Right lobe of liver (tissue), 6 donors: ENCODE data around the gene POU2F1. TPM values are rescaled to one million over a fixed set of nuclear protein-coding genes. Genes with fewer than 3 reads are reported as not detected.

Experiments
- ATAC-seq, 4 donors: fragments of 200-7000 bp; cut with Tn5 transposase; one replicate each; pipeline ENCODE4 v1.9.1; 2020; ENCODE audit warnings: mild to moderate bottlenecking in 4 of 4, moderate library complexity in 4 of 4
- DNase-seq, 3 donors: peaks; one replicate each; pipeline ENCODE4 v3.0.0-alpha.2; 2020
- H3K27ac ChIP-seq, 3 donors: fragments of 200-600 bp; one replicate each; pipeline ENCODE4 v1.8.0; 2022
- H3K27me3 ChIP-seq, 2 donors: fragments of 200-600 bp; one replicate each; pipeline ENCODE4 v1.8.0; 2022
- H3K36me3 ChIP-seq, 4 donors: fragments of 200-600 bp; sonication (generic) in 1 of 4; one replicate each; pipeline versions ENCODE4 v1.5.1 to v1.8.0; 2017 to 2022; ENCODE audit warnings: control low read depth in 1 of 4
- H3K4me1 ChIP-seq, 4 donors: fragments of 200-600 bp; sonication (generic) in 1 of 4; one replicate each; pipeline versions ENCODE4 v1.5.1 to v1.8.0; 2017 to 2022; ENCODE audit warnings: control low read depth in 1 of 4
- H3K4me3 ChIP-seq, 3 donors: fragments of 200-600 bp; one replicate each; pipeline ENCODE4 v1.8.0; 2022
- H3K9me3 ChIP-seq, 4 donors: fragments of 200-600 bp; sonication (generic) in 1 of 4; one replicate each; pipeline versions ENCODE4 v1.5.1 to v1.8.0; 2017 to 2022; ENCODE audit warnings: control low read depth in 1 of 4
- CTCF ChIP-seq, 4 donors: fragments of 200-600 bp in 3 of 4; fragments of 450-650 bp in 1 of 4; IDR thresholded peaks; one replicate each; pipeline versions ENCODE4 v1.5.1 to v1.8.0; 2016 to 2022; ENCODE audit warnings: antibody characterized with exemption in 4 of 4, mild to moderate bottlenecking in 2 of 4
- POLR2A ChIP-seq: fragments of 450-650 bp; IDR thresholded peaks from one replicate; pipeline ENCODE4 v1.6.1; 2017; ENCODE audit warnings: antibody characterized with exemption, mild to moderate bottlenecking
- WGBS: methylation state at CpG from one replicate; pipeline ENCODE4 v1.1.6; 2018; ENCODE audit warnings: low coverage, low lambda C conversion rate; ENCODE audit not compliant: insufficient coverage; ENCODE audit errors: missing lambda C conversion rate; 5-methylcytosine and 5-hydroxymethylcytosine counted together
- intact Hi-C, 2 donors: fragments of 100-400 bp; cut with DNase I; formaldehyde crosslinking; loops; one replicate each; pipeline versions ENCODE4 v1.11.2 to v1.14.1; 2022
- total RNA-seq, 6 experiments: library from RNA; depleted of rRNA in 2 of 6; stranded (reverse); fragments of >200 nt in 2 of 6; fragmentation: NEBNext Ultra II Directional in 3 of 6; extraction: Animal tissue kit (Norgen Biotek cat#: 25700) in 3 of 6; gene quantifications; one replicate each; pipeline versions ENCODE4 v1.1.0 to v1.2.4, GENCODE V29; 2016 to 2023
- donor health status: DM: no; HTN: yes; CAD: no.
- donor health status: DM: no; HTN: no; CAD: no.
- donor health status: DM: no; HTN: no; CAD: no.
- donor health status: DM: no; HTN: yes; CAD: no.
- donor health status: DM: no; HTN: yes; CAD: no.

Gene POU2F1
- total RNA-seq, 6 experiments from 2014 or later: 4.8 to 10.3 (median 6.2) TPM

- Histone ChIP-seq H3K27ac (no peak overlapping the region), H3K27me3 (no peaks in the 10 kb centered on the region), H3K9me3 (no peaks in the 10 kb centered on the region), H3K4me3 (no peak overlapping the region), H3K36me3 (no peaks in the 10 kb centered on the region), H3K4me1 (no peaks in the 10 kb centered on the region)
- intact Hi-C loops: no loop called here
- no peak for TF ChIP-seq POLR2A
- peak; percentile 36 to 53 (median 44) for TF ChIP-seq CTCF (IDR thresholded peaks at IDR 0.05)
- no peak for DNase-seq
- WGBS: 32% methylated on average over 3 of the region's 3 CpGs
- ATAC-seq: peak; percentile 93 to 96 (median 94)
Observed at GRCh38 chr1:167342846-167343245, 122.2 kb downstream of the POU2F1 start.

- ATAC-seq (no peak), DNase-seq (no peak)
- Histone ChIP-seq H3K4me1 (no peaks in the 10 kb centered on the region), H3K36me3 (no peaks in the 10 kb centered on the region), H3K9me3 (no peaks in the 10 kb centered on the region), H3K27me3 (no peaks in the 10 kb centered on the region), H3K27ac (no peak overlapping the region), H3K4me3 (no peak overlapping the region)
- intact Hi-C loops: no loop called here
- TF ChIP-seq CTCF (IDR thresholded peaks at IDR 0.05) (no peak), POLR2A (no peak)
- 100% methylated on average over 1 of the region's 1 CpG for WGBS
Observed at GRCh38 chr1:167344112-167344511, 123.4 kb downstream of the POU2F1 start.

- no peaks in the 10 kb centered on the region for H3K27me3 ChIP-seq
- no peak overlapping the region for H3K4me3 ChIP-seq
- no peaks in the 10 kb centered on the region for H3K4me1 ChIP-seq
- DNase-seq: no peak
- H3K27ac ChIP-seq: no peak overlapping the region
- intact Hi-C loops: no loop called here
- no peak for TF ChIP-seq POLR2A
- no peaks in the 10 kb centered on the region for H3K9me3 ChIP-seq
- ATAC-seq: peak in 2 of 4 donors; percentile 15 to 37
- no peaks in the 10 kb centered on the region for H3K36me3 ChIP-seq
- 57% methylated on average over 10 of the region's 10 CpGs for WGBS
Observed at GRCh38 chr1:167344615-167345385, 124.1 kb downstream of the POU2F1 start.

GRCh38 chr1:167345386-167345733 is 124.7 kb downstream of the POU2F1 start:
- WGBS: 24% methylated on average over 1 of the region's 1 CpG
- DNase-seq: no peak
- TF ChIP-seq CTCF (IDR thresholded peaks at IDR 0.05) (no peak), POLR2A (no peak)
- ATAC-seq: peak in 3 of 4 donors; percentile 31 to 61 (median 41)
- Histone ChIP-seq H3K9me3 (no peaks in the 10 kb centered on the region), H3K4me1 (no peaks in the 10 kb centered on the region), H3K27ac (no peak overlapping the region), H3K27me3 (no peaks in the 10 kb centered on the region), H3K36me3 (no peaks in the 10 kb centered on the region), H3K4me3 (no peak overlapping the region)
- intact Hi-C loops: no loop called here

- Histone ChIP-seq H3K4me1 (no peaks in the 10 kb centered on the region), H3K4me3 (no peak overlapping the region), H3K36me3 (no peaks in the 10 kb centered on the region), H3K27ac (no peak overlapping the region), H3K27me3 (no peaks in the 10 kb centered on the region), H3K9me3 (no peaks in the 10 kb centered on the region)
- intact Hi-C loops: no loop called here
- DNase-seq (no peak), ATAC-seq (no peak)
- TF ChIP-seq CTCF (IDR thresholded peaks at IDR 0.05) (no peak), POLR2A (no peak)
- no CpG with 5 or more reads among the region's 6 CpGs for WGBS
Observed at GRCh38 chr1:167357305-167357704, 136.6 kb downstream of the POU2F1 start.
